MM.1S (cell line): ENCODE data around the gene PLPPR2.

Experiments used
- DNase-seq: peaks from one replicate; pipeline ENCODE4 v3.0.0-alpha.2; 2015
- H2AFZ ChIP-seq: fragments of 300-600 bp; sonication (generic); 2 replicates; pipeline ENCODE4 v1.6.0; 2016; ENCODE audit warnings: antibody characterized with exemption, low read length
- H3F3A ChIP-seq: fragments of 300-600 bp; sonication (generic); 2 replicates; pipeline ENCODE4 v1.6.1; 2016; ENCODE audit warnings: mild to moderate bottlenecking, antibody characterized with exemption, low read length, moderate library complexity, mixed read lengths; ENCODE audit not compliant: insufficient read depth
- H3K27ac ChIP-seq: fragments of 300-600 bp; sonication (generic); 2 replicates; pipeline ENCODE4 v1.5.1; 2016; ENCODE audit warnings: mild to moderate bottlenecking, low read length
- H3K27me3 ChIP-seq: fragments of 300-600 bp; sonication (generic); replicated peaks from 2 replicates; pipeline ENCODE4 v1.6.0; 2016; ENCODE audit warnings: low read length; ENCODE audit not compliant: insufficient read depth
- H3K36me3 ChIP-seq: fragments of 300-600 bp; sonication (generic); replicated peaks from 2 replicates; pipeline ENCODE4 v1.6.1; 2016; ENCODE audit warnings: mild to moderate bottlenecking, low read length, mixed read lengths; ENCODE audit not compliant: insufficient read depth
- H3K4me1 ChIP-seq: fragments of 300-600 bp; sonication (generic); 2 replicates; pipeline ENCODE4 v1.6.1; 2016; ENCODE audit warnings: low read length, mixed read lengths
- H3K4me2 ChIP-seq: fragments of 300-600 bp; sonication (generic); 2 replicates; pipeline ENCODE4 v1.6.0; 2016; ENCODE audit warnings: low read depth, low read length
- H3K4me3 ChIP-seq: fragments of 300-600 bp; sonication (generic); 2 replicates; pipeline ENCODE4 v1.5.1; 2016; ENCODE audit warnings: low read length, mixed read lengths
- H3K79me2 ChIP-seq: fragments of 300-600 bp; sonication (generic); 2 replicates; pipeline ENCODE4 v1.6.1; 2016; ENCODE audit warnings: mixed run types, low read length, mixed read lengths
- H3K9ac ChIP-seq: fragments of 300-600 bp; sonication (generic); 2 replicates; pipeline ENCODE4 v1.6.1; 2016; ENCODE audit warnings: low read length, mixed read lengths
- H3K9me2 ChIP-seq: fragments of 300-600 bp; sonication (generic); replicated peaks from 2 replicates; pipeline ENCODE4 v1.6.1; 2016; ENCODE audit warnings: mild to moderate bottlenecking, low read length, mixed read lengths; ENCODE audit not compliant: insufficient read depth
- H3K9me3 ChIP-seq: fragments of 300-600 bp; sonication (generic); replicated peaks from 2 replicates; pipeline ENCODE4 v1.6.1; 2016; ENCODE audit warnings: mild to moderate bottlenecking, low read length, mixed read lengths; ENCODE audit not compliant: insufficient read depth
- H4K20me1 ChIP-seq: fragments of 300-600 bp; sonication (generic); 2 replicates; pipeline ENCODE4 v1.6.1; 2016; ENCODE audit warnings: mild to moderate bottlenecking, low read length, moderate library complexity, mixed read lengths; ENCODE audit not compliant: insufficient read depth
- EZH2 ChIP-seq: fragments of 300-600 bp; sonication (generic); optimal IDR thresholded peaks from 2 replicates; pipeline ENCODE3; 2017; ENCODE audit warnings: low read depth, mild to moderate bottlenecking, antibody characterized with exemption, low read length, mixed read lengths
- EZH2phosphoT487 ChIP-seq: fragments of 300-600 bp; sonication (generic); IDR thresholded peaks from 2 replicates; pipeline ENCODE4 v1.6.1; 2018; ENCODE audit warnings: antibody characterized with exemption, low read length
- TF ChIP-seq, protein P1 (sequence below): fragments of 300-600 bp; sonication (generic); IDR thresholded peaks from 2 replicates; pipeline ENCODE4 v1.5.1; 2016; ENCODE audit warnings: antibody characterized with exemption, low read length, mixed read lengths

PLPPR2 gene

GRCh38 chr19:11335449-11336146 is 19.6 kb upstream of the PLPPR2 start:
- H3K4me2 ChIP-seq: no peak overlapping the region
- TF ChIP-seq EZH2: no peak
- TF ChIP-seq, protein P1, sequence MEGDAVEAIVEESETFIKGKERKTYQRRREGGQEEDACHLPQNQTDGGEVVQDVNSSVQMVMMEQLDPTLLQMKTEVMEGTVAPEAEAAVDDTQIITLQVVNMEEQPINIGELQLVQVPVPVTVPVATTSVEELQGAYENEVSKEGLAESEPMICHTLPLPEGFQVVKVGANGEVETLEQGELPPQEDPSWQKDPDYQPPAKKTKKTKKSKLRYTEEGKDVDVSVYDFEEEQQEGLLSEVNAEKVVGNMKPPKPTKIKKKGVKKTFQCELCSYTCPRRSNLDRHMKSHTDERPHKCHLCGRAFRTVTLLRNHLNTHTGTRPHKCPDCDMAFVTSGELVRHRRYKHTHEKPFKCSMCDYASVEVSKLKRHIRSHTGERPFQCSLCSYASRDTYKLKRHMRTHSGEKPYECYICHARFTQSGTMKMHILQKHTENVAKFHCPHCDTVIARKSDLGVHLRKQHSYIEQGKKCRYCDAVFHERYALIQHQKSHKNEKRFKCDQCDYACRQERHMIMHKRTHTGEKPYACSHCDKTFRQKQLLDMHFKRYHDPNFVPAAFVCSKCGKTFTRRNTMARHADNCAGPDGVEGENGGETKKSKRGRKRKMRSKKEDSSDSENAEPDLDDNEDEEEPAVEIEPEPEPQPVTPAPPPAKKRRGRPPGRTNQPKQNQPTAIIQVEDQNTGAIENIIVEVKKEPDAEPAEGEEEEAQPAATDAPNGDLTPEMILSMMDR: no peak
- no peak for TF ChIP-seq EZH2phosphoT487
- no peaks in the 10 kb centered on the region for H4K20me1 ChIP-seq
- peaks cover 5% of the 10 kb centered on the region; the same call in 1 of the 2 replicates for H3K4me1 ChIP-seq
- no peak for DNase-seq
- H3K4me3 ChIP-seq: no peak overlapping the region
- no peaks in the 10 kb centered on the region for H3K36me3 ChIP-seq
- no peaks in the 10 kb centered on the region for H3K79me2 ChIP-seq
- H3K9ac ChIP-seq: no peak overlapping the region
- no peak overlapping the region for H3K27ac ChIP-seq
- H3K9me3 ChIP-seq: no peaks in the 10 kb centered on the region
- no peaks in the 10 kb centered on the region for H3K9me2 ChIP-seq
- no peaks in the 10 kb centered on the region for H3F3A ChIP-seq
- no peaks in the 10 kb centered on the region for H3K27me3 ChIP-seq
- H2AFZ ChIP-seq: no peak overlapping the region

- no peaks in the 10 kb centered on the region for H3F3A ChIP-seq
- H3K4me3 ChIP-seq: no peak overlapping the region
- no peaks in the 10 kb centered on the region for H3K36me3 ChIP-seq
- no peak overlapping the region for H2AFZ ChIP-seq
- no peaks in the 10 kb centered on the region for H4K20me1 ChIP-seq
- no peaks in the 10 kb centered on the region for H3K9me3 ChIP-seq
- no peak for DNase-seq
- no peaks in the 10 kb centered on the region for H3K27me3 ChIP-seq
- no peak overlapping the region for H3K4me2 ChIP-seq
- TF ChIP-seq, protein P1: no peak
- TF ChIP-seq EZH2 (no peak), EZH2phosphoT487 (no peak)
- no peak overlapping the region for H3K9ac ChIP-seq
- H3K9me2 ChIP-seq: no peaks in the 10 kb centered on the region
- H3K4me1 ChIP-seq: peaks cover 5% of the 10 kb centered on the region; the same call in 1 of the 2 replicates
- H3K27ac ChIP-seq: no peak overlapping the region
- no peaks in the 10 kb centered on the region for H3K79me2 ChIP-seq
These were observed 18.2 kb upstream of the PLPPR2 start for GRCh38 chr19:11337080-11337479.

DNA sequence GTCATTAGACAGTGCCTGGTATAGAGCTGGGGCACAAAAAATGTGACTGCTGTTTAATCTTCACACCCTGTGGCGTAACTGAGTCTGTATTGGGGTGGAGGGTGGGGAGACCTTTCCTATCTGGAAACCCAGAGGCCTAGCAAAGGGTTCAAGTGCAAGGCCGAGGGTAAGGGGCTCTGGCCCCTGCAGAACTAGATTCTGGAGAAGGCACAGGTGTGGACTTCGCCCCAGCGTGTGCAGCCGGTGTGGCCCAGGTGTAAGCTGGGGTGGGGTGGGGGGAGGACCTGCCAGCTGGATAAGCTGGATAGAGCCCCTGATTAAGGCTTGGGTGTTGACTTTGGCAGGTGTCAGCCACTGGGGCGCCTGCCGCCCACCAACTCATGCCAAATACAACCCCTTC is 17.1 kb upstream of the PLPPR2 start:
- no peaks in the 10 kb centered on the region for H4K20me1 ChIP-seq
- H3K27me3 ChIP-seq: no peaks in the 10 kb centered on the region
- H3K27ac ChIP-seq: no peak overlapping the region
- H3K9me2 ChIP-seq: no peaks in the 10 kb centered on the region
- H3K9me3 ChIP-seq: no peaks in the 10 kb centered on the region
- H3K4me1 ChIP-seq: peaks cover 5% of the 10 kb centered on the region; the same call in 1 of the 2 replicates
- H3F3A ChIP-seq: no peaks in the 10 kb centered on the region
- H3K4me3 ChIP-seq: no peak overlapping the region
- no peaks in the 10 kb centered on the region for H3K36me3 ChIP-seq
- H3K9ac ChIP-seq: no peak overlapping the region
- no peak for DNase-seq
- H3K79me2 ChIP-seq: no peaks in the 10 kb centered on the region
- no peak for TF ChIP-seq EZH2
- no peak for TF ChIP-seq EZH2phosphoT487
- TF ChIP-seq, protein P1: no peak
- H3K4me2 ChIP-seq: no peak overlapping the region
- no peak overlapping the region for H2AFZ ChIP-seq
